ENCODE measurements around the gene ZNF227. TPM values are rescaled to one million over a fixed set of nuclear protein-coding genes. Genes with fewer than 3 reads are reported as not detected.

ZNF227 gene
- total RNA-seq, 6 experiments from 2014 or later, result 4.5 to 8.5 (median 6.8) TPM

GRCh38 chr19:44260695-44261446 lies 48.5 kb downstream of the ZNF227 start:
- intact Hi-C loops (cut with DNase I), result no loop called here
- Histone ChIP-seq H3K27me3 (no peaks in the 10 kb centered on the region), H3K4me3 (no peak overlapping the region), H3K4me1 (no peaks in the 10 kb centered on the region), H3K36me3 (no peaks in the 10 kb centered on the region), H3K9me3 (peaks cover 0 to 11% (median 4%) of the 10 kb centered on the region in 4 donors), H3K27ac (no peak overlapping the region)
- DNase-seq, result no peak
- no peak for ATAC-seq
- TF ChIP-seq POLR2A (IDR thresholded peaks at IDR 0.05), result no peak
- TF ChIP-seq, protein P1, sequence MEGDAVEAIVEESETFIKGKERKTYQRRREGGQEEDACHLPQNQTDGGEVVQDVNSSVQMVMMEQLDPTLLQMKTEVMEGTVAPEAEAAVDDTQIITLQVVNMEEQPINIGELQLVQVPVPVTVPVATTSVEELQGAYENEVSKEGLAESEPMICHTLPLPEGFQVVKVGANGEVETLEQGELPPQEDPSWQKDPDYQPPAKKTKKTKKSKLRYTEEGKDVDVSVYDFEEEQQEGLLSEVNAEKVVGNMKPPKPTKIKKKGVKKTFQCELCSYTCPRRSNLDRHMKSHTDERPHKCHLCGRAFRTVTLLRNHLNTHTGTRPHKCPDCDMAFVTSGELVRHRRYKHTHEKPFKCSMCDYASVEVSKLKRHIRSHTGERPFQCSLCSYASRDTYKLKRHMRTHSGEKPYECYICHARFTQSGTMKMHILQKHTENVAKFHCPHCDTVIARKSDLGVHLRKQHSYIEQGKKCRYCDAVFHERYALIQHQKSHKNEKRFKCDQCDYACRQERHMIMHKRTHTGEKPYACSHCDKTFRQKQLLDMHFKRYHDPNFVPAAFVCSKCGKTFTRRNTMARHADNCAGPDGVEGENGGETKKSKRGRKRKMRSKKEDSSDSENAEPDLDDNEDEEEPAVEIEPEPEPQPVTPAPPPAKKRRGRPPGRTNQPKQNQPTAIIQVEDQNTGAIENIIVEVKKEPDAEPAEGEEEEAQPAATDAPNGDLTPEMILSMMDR (IDR thresholded peaks at IDR 0.05), result no peak
- 73% methylated on average over 6 of the region's 6 CpGs for WGBS (ENCODE audit: insufficient coverage, low coverage, low lambda C conversion rate, missing lambda C conversion rate)

- peaks cover 0 to 26% (median 0%) of the 10 kb centered on the region in 4 donors for H3K9me3 ChIP-seq
- no peaks in the 10 kb centered on the region for H3K27me3 ChIP-seq
- H3K36me3 ChIP-seq, result no peaks in the 10 kb centered on the region
- no peak overlapping the region for H3K4me3 ChIP-seq
- ATAC-seq, result no peak
- TF ChIP-seq, protein P1 (IDR thresholded peaks at IDR 0.05), result no peak
- no peak for TF ChIP-seq POLR2A (IDR thresholded peaks at IDR 0.05)
- WGBS (ENCODE audit: insufficient coverage, low coverage, low lambda C conversion rate, missing lambda C conversion rate), result 60% methylated on average over 1 of the region's 1 CpG
- no peak for DNase-seq
- H3K27ac ChIP-seq, result no peak overlapping the region
- intact Hi-C loops (cut with DNase I), result no loop called here
- no peaks in the 10 kb centered on the region for H3K4me1 ChIP-seq
Observed at GRCh38 chr19:44277331-44277730, 65.0 kb downstream of the ZNF227 start.

- Histone ChIP-seq H3K4me1 (no peaks in the 10 kb centered on the region), H3K9me3 (peaks cover 0 to 26% (median 0%) of the 10 kb centered on the region in 4 donors), H3K36me3 (no peaks in the 10 kb centered on the region), H3K27me3 (no peaks in the 10 kb centered on the region), H3K4me3 (no peak overlapping the region), H3K27ac (no peak overlapping the region)
- no peak for ATAC-seq
- TF ChIP-seq POLR2A (IDR thresholded peaks at IDR 0.05), result no peak
- TF ChIP-seq, protein P1 (IDR thresholded peaks at IDR 0.05), result no peak
- no peak for DNase-seq
- WGBS (ENCODE audit: insufficient coverage, low coverage, low lambda C conversion rate, missing lambda C conversion rate), result 91% methylated on average over 4 of the region's 4 CpGs
- intact Hi-C loops (cut with DNase I), result no loop called here
Observed at GRCh38 chr19:44278181-44278690, 65.9 kb downstream of the ZNF227 start.

DNA sequence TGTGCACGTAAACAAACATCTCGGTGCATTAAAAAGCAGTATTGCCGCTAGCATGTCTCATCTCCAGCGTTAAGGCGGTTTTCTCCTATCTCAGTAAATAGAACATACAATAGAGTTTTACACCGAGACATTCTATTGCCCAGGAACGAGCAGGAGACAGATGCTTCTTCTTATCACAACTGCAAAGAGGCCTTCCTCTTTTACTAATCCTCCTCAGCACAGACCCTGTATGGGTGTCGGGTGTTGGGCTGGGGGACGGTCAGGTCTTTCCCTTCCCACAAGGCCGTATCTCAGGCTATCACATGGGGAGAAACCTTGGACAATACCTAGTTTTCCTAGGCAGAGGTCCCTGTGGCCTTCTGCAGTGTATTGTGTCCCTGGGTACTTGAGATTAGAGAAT lies 68.6 kb downstream of the ZNF227 start:
- Histone ChIP-seq H3K4me3 (no peak overlapping the region), H3K9me3 (peaks cover 0 to 29% (median 0%) of the 10 kb centered on the region in 4 donors), H3K27me3 (no peaks in the 10 kb centered on the region), H3K36me3 (no peaks in the 10 kb centered on the region), H3K27ac (no peak overlapping the region), H3K4me1 (no peaks in the 10 kb centered on the region)
- WGBS (ENCODE audit: insufficient coverage, low coverage, low lambda C conversion rate, missing lambda C conversion rate), result 91% methylated on average over 9 of the region's 10 CpGs
- TF ChIP-seq POLR2A (IDR thresholded peaks at IDR 0.05), result no peak
- TF ChIP-seq, protein P1 (IDR thresholded peaks at IDR 0.05), result no peak
- ATAC-seq (no peak), DNase-seq (no peak)
- intact Hi-C loops (cut with DNase I), result no loop called here
